H1 (cell line): ENCODE measurements around the gene ZNF44. TPM values are rescaled to one million over a fixed set of nuclear protein-coding genes. Genes with fewer than 3 reads are reported as not detected.

Experiments used
- CTCF ChIA-PET: fragments of 300-600 bp; sonication (Branson Sonifier 250); formaldehyde crosslinking; loops from one replicate; lab custom pipeline; 2021; ENCODE audit not compliant: partially characterized antibody; lab: Charles Lee
- POLR2A ChIA-PET: fragments of 300-600 bp; sonication (Branson Sonifier 250); formaldehyde crosslinking; loops from one replicate; lab custom pipeline; 2021; ENCODE audit warnings: inconsistent platforms; ENCODE audit not compliant: partially characterized antibody; lab: Charles Lee
- DNase-seq, 2 experiments: peaks; one replicate each; pipeline versions ENCODE4 v3.0.0 to v3.0.0-alpha.2; 2010 to 2022; ENCODE audit warnings: low spot score in 2 of 2, low read depth in 1 of 2, mixed read lengths in 1 of 2
- FAIRE-seq: peaks from 2 replicates; lab custom pipeline; 2011; peaks lifted over from hg19 to GRCh38; lab: Jason Lieb, UNC
- H2AFZ ChIP-seq: 2 replicates; pipeline ENCODE4 v1.8.1; 2012; ENCODE audit warnings: low read length, inconsistent platforms
- H2AK5ac ChIP-seq: 2 replicates; pipeline ENCODE4 v1.6.1; 2013; ENCODE audit warnings: low read depth, low read length
- H2BK120ac ChIP-seq: replicated peaks from 2 replicates; pipeline ENCODE3; 2013; ENCODE audit warnings: low read depth, low read length, inconsistent platforms
- H2BK12ac ChIP-seq: 2 replicates; pipeline ENCODE4 v1.6.1; 2013; ENCODE audit warnings: low read depth, low read length
- H2BK15ac ChIP-seq: 2 replicates; pipeline ENCODE4 v1.6.1; 2013; ENCODE audit warnings: low read length
- H2BK20ac ChIP-seq: 2 replicates; pipeline ENCODE4 v1.6.1; 2013; ENCODE audit warnings: low read length
- H2BK5ac ChIP-seq: 2 replicates; pipeline ENCODE4 v1.6.1; 2013; ENCODE audit warnings: low read depth, low read length
- H3K14ac ChIP-seq: 2 replicates; pipeline ENCODE4 v1.6.1; 2013; ENCODE audit warnings: inconsistent platforms; ENCODE audit not compliant: insufficient read length
- H3K18ac ChIP-seq: 2 replicates; pipeline ENCODE4 v1.6.1; 2013; ENCODE audit warnings: low read length; ENCODE audit errors: extremely low read depth
- H3K23ac ChIP-seq: 2 replicates; pipeline ENCODE4 v1.6.1; 2013; ENCODE audit warnings: inconsistent platforms; ENCODE audit not compliant: insufficient read length
- H3K23me2 ChIP-seq: 2 replicates; pipeline ENCODE4 v1.6.1; 2013; ENCODE audit warnings: low read depth, low read length
- H3K27ac ChIP-seq: 2 replicates; pipeline ENCODE4 v1.6.1; 2011; ENCODE audit warnings: low read depth, low read length, inconsistent platforms
- H3K27me3 ChIP-seq, 4 experiments: replicated peaks in 1 of 4; 1 replicate in 1 of 4; 2 replicates in 3 of 4; pipeline versions ENCODE4 v1.6.1 to v1.8.1; 2011 to 2013; ENCODE audit warnings: low read length in 3 of 4, mild to moderate bottlenecking in 3 of 4, inconsistent platforms in 2 of 4, mixed read lengths in 2 of 4, moderate library complexity in 1 of 4; ENCODE audit not compliant: control insufficient read depth in 3 of 4, insufficient read depth in 3 of 4; ENCODE audit errors: extremely low read depth in 1 of 4
- H3K36me3 ChIP-seq, 4 experiments: 2 replicates each; pipeline versions ENCODE4 v1.6.1 to v1.8.1; 2011 to 2013; ENCODE audit warnings: mild to moderate bottlenecking in 4 of 4, low read length in 3 of 4, moderate library complexity in 2 of 4, control low read depth in 1 of 4, inconsistent platforms in 1 of 4; ENCODE audit not compliant: insufficient read depth in 4 of 4, control insufficient read depth in 2 of 4
- H3K4ac ChIP-seq: replicated peaks from 2 replicates; pipeline ENCODE3; 2013; ENCODE audit warnings: low read length, low read depth, mixed read lengths, inconsistent platforms; ENCODE audit not compliant: insufficient read length
- H3K4me1 ChIP-seq, 4 experiments: replicated peaks in 1 of 4; 1 replicate in 1 of 4; 2 replicates in 3 of 4; pipeline versions ENCODE4 v1.6.1 to v1.8.1; 2011 to 2013; ENCODE audit warnings: low read length in 3 of 4, inconsistent platforms in 2 of 4, mixed read lengths in 1 of 4; ENCODE audit not compliant: insufficient read depth in 4 of 4, control insufficient read depth in 3 of 4
- H3K4me2 ChIP-seq, 2 experiments: 2 replicates each; pipeline versions ENCODE4 v1.6.1 to v1.8.1; 2011 to 2013; ENCODE audit warnings: low read depth in 2 of 2, low read length in 2 of 2, control low read depth in 1 of 2, inconsistent platforms in 1 of 2, mild to moderate bottlenecking in 1 of 2; ENCODE audit not compliant: insufficient read depth in 1 of 2
- H3K4me3 ChIP-seq, 4 experiments: fragments of 200-600, 300-600 bp in 1 of 4; sonication (generic), shearing (Covaris generic), sonication (Bioruptor Twin) in 1 of 4; 2 replicates each; pipeline versions ENCODE4 v1.5.1 to v1.8.1; 2011 to 2016; ENCODE audit warnings: low read length in 4 of 4, low read depth in 3 of 4, control low read depth in 2 of 4, inconsistent platforms in 2 of 4, mild to moderate bottlenecking in 2 of 4, mixed read lengths in 1 of 4, moderate library complexity in 1 of 4; ENCODE audit not compliant: insufficient read depth in 2 of 4; ENCODE audit errors: extremely low read depth in 1 of 4
- H3K56ac ChIP-seq: replicated peaks from 2 replicates; pipeline ENCODE3; 2013; ENCODE audit warnings: low read depth, mild to moderate bottlenecking, mixed read lengths, low read length, inconsistent platforms; ENCODE audit not compliant: insufficient read length
- H3K79me1 ChIP-seq: 2 replicates; pipeline ENCODE4 v1.6.1; 2013; ENCODE audit warnings: low read depth, low read length, control low read depth
- H3K79me2 ChIP-seq, 2 experiments: 2 replicates each; pipeline versions ENCODE4 v1.6.1 to v1.8.1; 2012 to 2013; ENCODE audit warnings: low read length in 2 of 2, mild to moderate bottlenecking in 2 of 2, inconsistent platforms in 1 of 2; ENCODE audit not compliant: insufficient read depth in 2 of 2, control insufficient read depth in 1 of 2
- H3K9ac ChIP-seq, 4 experiments: replicated peaks in 1 of 4; 1 replicate in 1 of 4; 2 replicates in 3 of 4; pipeline versions ENCODE4 v1.6.1 to v1.8.1; 2011 to 2013; ENCODE audit warnings: low read depth in 3 of 4, low read length in 3 of 4, control low read depth in 2 of 4, mild to moderate bottlenecking in 2 of 4, moderate library complexity in 2 of 4, inconsistent platforms in 1 of 4; ENCODE audit errors: extremely low read depth in 1 of 4
- H3K9me3 ChIP-seq, 2 experiments: 2 replicates each; pipeline versions ENCODE4 v1.6.1 to v1.8.1; 2012 to 2013; ENCODE audit warnings: mild to moderate bottlenecking in 2 of 2, moderate library complexity in 2 of 2, control low read depth in 1 of 2, inconsistent platforms in 1 of 2, low read depth in 1 of 2, low read length in 1 of 2, mixed read lengths in 1 of 2; ENCODE audit not compliant: insufficient read depth in 2 of 2
- H4K20me1 ChIP-seq, 2 experiments: replicated peaks in 1 of 2; 2 replicates each; pipeline versions ENCODE3 to v1.8.1; 2011 to 2013; ENCODE audit warnings: inconsistent platforms in 2 of 2, low read length in 2 of 2, mild to moderate bottlenecking in 1 of 2; ENCODE audit not compliant: insufficient read depth in 2 of 2, control insufficient read depth in 1 of 2
- H4K5ac ChIP-seq: 2 replicates; pipeline ENCODE4 v1.6.1; 2013; ENCODE audit warnings: low read length, low read depth, mixed read lengths, inconsistent platforms; ENCODE audit not compliant: insufficient read length
- H4K8ac ChIP-seq: 2 replicates; pipeline ENCODE4 v1.8.0; 2013; ENCODE audit warnings: mild to moderate bottlenecking, moderate library complexity, low read length, inconsistent platforms; ENCODE audit not compliant: insufficient read depth; ENCODE audit errors: extremely low read depth
- H4K91ac ChIP-seq: replicated peaks from 2 replicates; pipeline ENCODE3; 2013; ENCODE audit warnings: low read length, mixed read lengths, inconsistent platforms; ENCODE audit not compliant: insufficient read length
- EP300 ChIP-seq, 2 experiments: IDR thresholded peaks; 1 replicate in 1 of 2; 2 replicates in 1 of 2; pipeline ENCODE4 v1.6.1; 2011 to 2012; ENCODE audit warnings: low read depth in 2 of 2, low read length in 2 of 2, mild to moderate bottlenecking in 2 of 2, borderline replicate concordance in 1 of 2, inconsistent platforms in 1 of 2, moderate library complexity in 1 of 2
- MAX ChIP-seq: IDR thresholded peaks from 2 replicates; pipeline ENCODE4 v1.6.1; 2012; ENCODE audit warnings: inconsistent platforms
- POLR2A ChIP-seq, 2 experiments: IDR thresholded peaks; 1 replicate in 1 of 2; 2 replicates in 1 of 2; pipeline ENCODE4 v1.6.1; 2011; ENCODE audit warnings: low read depth in 2 of 2, low read length in 2 of 2, mild to moderate bottlenecking in 2 of 2; ENCODE audit errors: control extremely low read depth in 1 of 2
- ZNF274 ChIP-seq: IDR thresholded peaks from 2 replicates; pipeline ENCODE4 v1.7.0; 2012; ENCODE audit warnings: low read length, borderline replicate concordance; ENCODE audit errors: extremely low read depth
- WGBS, 2 experiments: shearing (Covaris generic) in 1 of 2; methylation state at CpG; one replicate each; pipeline versions ENCODE4 v1.1.6 to v1.1.7; 2013 to 2015; ENCODE audit warnings: low lambda C conversion rate in 2 of 2, mixed read lengths in 2 of 2, inconsistent platforms in 1 of 2, low coverage in 1 of 2, missing lambda C conversion rate in 1 of 2; ENCODE audit not compliant: insufficient replicate concordance in 2 of 2, insufficient coverage in 1 of 2, insufficient read length in 1 of 2; ENCODE audit errors: extremely low coverage in 1 of 2, missing lambda C conversion rate in 1 of 2; 5-methylcytosine and 5-hydroxymethylcytosine counted together
- polyA plus RNA-seq, 7 experiments: library from polyadenylated mRNA; depleted of rRNA in 3 of 7; stranded (reverse) in 5 of 7; unstranded in 2 of 7; fragments of >200 nt in 5 of 7; fragments of 200-250 nt in 2 of 7; gene quantifications; 1 replicate in 5 of 7; 2 replicates in 1 of 7; 4 replicates in 1 of 7; pipeline versions ENCODE4 v1.2.1 to v1.2.3, GENCODE V29; 2011 to 2013; ENCODE audit warnings: missing spikeins in 2 of 7, mixed read lengths in 2 of 7
- total RNA-seq: library from RNA; stranded (reverse); fragmentation: NEBNext Ultra II Directional; extraction: Animal tissue kit (Norgen Biotek cat#: 25700); gene quantifications from 2 replicates; pipeline ENCODE4 v1.2.1, GENCODE V29; 2021

Gene ZNF44
- total and polyA plus RNA-seq, 2 of the 8 experiments (the other 6 are each of a cell fraction or from before 2014, with no cell fraction given), result 1.3 to 2.8 TPM

- H4K8ac ChIP-seq, result no peak overlapping the region
- no peak overlapping the region for H2BK20ac ChIP-seq
- H2BK120ac ChIP-seq, result no peak overlapping the region
- no peak overlapping the region for H4K5ac ChIP-seq
- H3K4me1 ChIP-seq, result no peaks in the 10 kb centered on the region
- H3K4me2 ChIP-seq, result no peak overlapping the region
- no peaks in the 10 kb centered on the region for H3K79me1 ChIP-seq
- no peak for FAIRE-seq
- WGBS, 2 experiments, result 88% methylated on average over 13 of the region's 13 CpGs; no CpG with 5 or more reads in 1 of the 2 experiments
- H2BK12ac ChIP-seq, result no peak overlapping the region
- H3K27ac ChIP-seq, result no peak overlapping the region
- H3K79me2 ChIP-seq, result no peaks in the 10 kb centered on the region
- H4K20me1 ChIP-seq, result no peaks in the 10 kb centered on the region
- no peak overlapping the region for H3K56ac ChIP-seq
- H2BK5ac ChIP-seq, result no peak overlapping the region
- peaks cover 36 to 58% of the 10 kb centered on the region in 2 experiments for H3K9me3 ChIP-seq
- H3K23ac ChIP-seq, result no peak overlapping the region
- POLR2A ChIA-PET, result interaction anchor here (0.7 kb wide), 1 partner anchor 13 kb away, joined by 3 read pairs; no protein-coding TSS in a partner anchor
- H3K23me2 ChIP-seq, result no peaks in the 10 kb centered on the region
- H3K4me3 ChIP-seq, result 0 out of 8 replicates have a peak overlapping the region, but pooled peaks of 1 of the 4 experiments have one; percentile 0
- no peak overlapping the region for H3K14ac ChIP-seq
- no peak overlapping the region for H2AK5ac ChIP-seq
- H4K91ac ChIP-seq, result no peak overlapping the region
- peaks cover 0 to 35% (median 12%) of the 10 kb centered on the region in 4 experiments; a peak in 5 of 8 replicates for H3K36me3 ChIP-seq
- no peak overlapping the region for H3K18ac ChIP-seq
- no peak overlapping the region for H3K4ac ChIP-seq
- DNase-seq, result no peak
- H2BK15ac ChIP-seq, result no peak overlapping the region
- no peak overlapping the region for H2AFZ ChIP-seq
- CTCF ChIA-PET, result no interaction called here
- no peak for TF ChIP-seq MAX
- TF ChIP-seq ZNF274, result peak; percentile 63
- TF ChIP-seq POLR2A (IDR thresholded peaks at IDR 0.05; ENCODE audit: control extremely low read depth in 1 of 2, low read depth in 2 of 2, low read length in 2 of 2), result no peak
- TF ChIP-seq EP300 (IDR thresholded peaks at IDR 0.05; ENCODE audit: borderline replicate concordance in 1 of 2, low read depth in 2 of 2, low read length in 2 of 2), result no peak
- no peak overlapping the region for H3K9ac ChIP-seq
- H3K27me3 ChIP-seq, result no peaks in the 10 kb centered on the region
Observed at GRCh38 chr19:12318782-12319413, 24.2 kb upstream of the ZNF44 start.
